NK-92 treated with Interleukin-12 subunit alpha and Interleukin-12 subunit beta, amount 100 ng/mL, for 24 hours (cell line): ENCODE results near the gene PTGR3.

Source experiments
- DNase-seq: peaks from one replicate; lab custom pipeline; 2025; lab: John Stamatoyannopoulos, UW

PTGR3 gene

GRCh38 chr18:75214766-75215510 lies 6.0 kb upstream of the PTGR3 start:
- DNase-seq = no peak

GRCh38 chr18:75214332-75214690 lies 5.4 kb upstream of the PTGR3 start:
- DNase-seq = no peak

- DNase-seq = no peak
These were observed 4.8 kb upstream of the PTGR3 start for GRCh38 chr18:75213611-75214331.

- DNase-seq = no peak
These were observed 3.8 kb upstream of the PTGR3 start for GRCh38 chr18:75212751-75213090.

- peak; percentile 28 for DNase-seq
These were observed 3.2 kb upstream of the PTGR3 start for GRCh38 chr18:75211953-75212750.

- no peak for DNase-seq
These were observed 2.6 kb upstream of the PTGR3 start for GRCh38 chr18:75211626-75211952.

GRCh38 chr18:75211002-75211621 lies 2.2 kb upstream of the PTGR3 start:
- peak; percentile 12 for DNase-seq

GRCh38 chr18:75210274-75211001 lies 1.5 kb upstream of the PTGR3 start, which contains the start of gene TSHZ1:
Gene TSHZ1 (plus strand): TSS chr18:75210797. CDS start chr18:75211877, 1,080 bp downstream.
- peak; percentile 12 for DNase-seq

- no peak for DNase-seq
These were observed 966 bp upstream of the PTGR3 start for GRCh38 chr18:75209951-75210258.

GRCh38 chr18:75208836-75209128 lies 157 bp downstream of the PTGR3 start:
- peak; percentile 66 for DNase-seq

- DNase-seq = peak; percentile 66
These were observed 644 bp downstream of the PTGR3 start for GRCh38 chr18:75208155-75208835.

GRCh38 chr18:75207310-75208154 lies 1.4 kb downstream of the PTGR3 start:
- DNase-seq = no peak

GRCh38 chr18:75206452-75207309 lies 2.3 kb downstream of the PTGR3 start:
- no peak for DNase-seq

- DNase-seq = no peak
These were observed 3.3 kb downstream of the PTGR3 start for GRCh38 chr18:75205514-75206132.

GRCh38 chr18:75204732-75205513 lies 4.0 kb downstream of the PTGR3 start:
- no peak for DNase-seq

GRCh38 chr18:75204269-75204731 lies 4.6 kb downstream of the PTGR3 start:
- no peak for DNase-seq

- no peak for DNase-seq
These were observed 5.3 kb downstream of the PTGR3 start for GRCh38 chr18:75203416-75204268.
